ENCODE data around the gene ZNF423. TPM values are rescaled to one million over a fixed set of nuclear protein-coding genes. Genes with fewer than 3 reads are reported as not detected.

Gene ZNF423
- polyA plus RNA-seq, 1 of the 3 experiments (the other 2 are of a cell fraction) = 1.2 TPM

DNA sequence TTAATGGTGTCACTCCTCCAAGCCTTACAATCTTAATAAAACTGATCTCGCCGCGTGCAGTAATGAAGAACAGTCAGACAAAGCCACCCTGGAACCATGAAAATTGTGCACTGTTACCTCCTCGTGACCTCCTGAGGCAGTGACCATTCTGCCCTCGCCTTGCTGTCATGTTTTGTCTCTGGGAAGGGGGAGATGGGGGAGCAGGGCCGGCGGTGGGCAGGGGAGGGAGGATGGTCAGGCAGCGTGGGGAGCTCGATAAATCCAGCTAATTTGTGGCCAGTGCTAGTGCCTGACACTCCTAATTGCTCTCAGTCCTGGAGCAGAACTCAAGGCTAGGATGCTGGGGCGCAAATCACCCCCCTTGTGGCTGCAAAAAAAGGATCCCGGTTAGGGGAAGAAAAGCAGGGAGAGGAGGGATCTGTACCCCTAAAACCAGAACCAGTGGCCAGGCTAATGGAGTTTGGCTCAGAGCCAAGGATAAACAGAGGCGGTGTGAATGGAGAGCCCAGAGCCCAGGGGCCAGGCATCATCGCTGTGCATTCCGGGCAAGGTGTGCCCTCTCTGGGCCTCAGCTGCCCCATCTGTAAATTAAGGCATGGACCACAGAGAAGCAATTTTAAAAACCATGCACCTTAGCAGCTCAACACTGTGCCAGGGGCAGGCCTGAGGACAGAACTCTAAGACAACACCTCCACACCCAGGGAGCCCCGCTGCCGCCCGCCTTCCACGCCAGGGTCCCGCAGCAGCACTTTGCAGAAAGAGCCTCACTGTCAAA is 113.3 kb downstream of the ZNF423 start (continued):
- TF ChIP-seq, protein P1, sequence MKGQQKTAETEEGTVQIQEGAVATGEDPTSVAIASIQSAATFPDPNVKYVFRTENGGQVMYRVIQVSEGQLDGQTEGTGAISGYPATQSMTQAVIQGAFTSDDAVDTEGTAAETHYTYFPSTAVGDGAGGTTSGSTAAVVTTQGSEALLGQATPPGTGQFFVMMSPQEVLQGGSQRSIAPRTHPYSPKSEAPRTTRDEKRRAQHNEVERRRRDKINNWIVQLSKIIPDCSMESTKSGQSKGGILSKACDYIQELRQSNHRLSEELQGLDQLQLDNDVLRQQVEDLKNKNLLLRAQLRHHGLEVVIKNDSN (IDR thresholded peaks at IDR 0.05; ENCODE audit: borderline replicate concordance, low read depth) = no peak
- TF ChIP-seq FOSL2 (IDR thresholded peaks at IDR 0.05; ENCODE audit: borderline replicate concordance, low read depth) (no peak), SMC3 (IDR thresholded peaks at IDR 0.05; ENCODE audit: low read depth, low read length) (no peak), CHD2 (IDR thresholded peaks at IDR 0.05; ENCODE audit: low read length, partially characterized antibody) (no peak)

DNA sequence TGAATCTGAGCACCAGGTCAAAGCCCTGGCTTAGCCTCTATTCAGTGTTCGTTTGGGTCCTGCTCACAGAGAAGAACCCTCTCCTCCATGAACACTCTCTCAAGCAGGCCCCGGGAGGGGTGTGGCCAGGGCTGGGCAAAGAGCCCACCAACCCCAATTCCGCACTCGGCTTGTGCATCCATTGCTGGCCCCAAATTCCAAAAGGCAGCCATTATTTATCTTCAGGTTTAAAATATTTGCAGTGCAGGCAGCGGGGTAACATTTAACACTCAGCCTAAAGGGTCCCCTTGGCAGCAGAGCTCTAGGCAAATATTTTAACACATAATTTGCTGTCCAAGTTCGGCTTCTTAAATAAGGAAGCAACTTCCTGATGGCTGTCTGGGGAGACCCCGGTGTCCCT is 115.7 kb downstream of the ZNF423 start:
- no peaks in the 10 kb centered on the region for H3K36me3 ChIP-seq (replicated peaks in 1 of 2; ENCODE audit: control insufficient read depth in 1 of 2, insufficient read depth in 2 of 2, low read length in 1 of 2)
- no peak overlapping the region for H3K27ac ChIP-seq (ENCODE audit: low read depth in 2 of 2, low read length in 1 of 2)
- POLR2A ChIA-PET = interaction anchor here (1.0 kb wide), 1 partner anchor 117 kb away, joined by 3 read pairs; no protein-coding TSS in a partner anchor
- no peak overlapping the region for H3K4me3 ChIP-seq (ENCODE audit: low read depth in 2 of 2, low read length in 1 of 2)
- no peaks in the 10 kb centered on the region for H3K79me2 ChIP-seq (ENCODE audit: insufficient read depth)
- CTCF ChIA-PET = interaction anchor here (1.1 to 2.7 kb wide), 2 partner anchors 10 to 117 kb away, joined by 4 to 15 read pairs; no protein-coding TSS in a partner anchor
- no peaks in the 10 kb centered on the region for H4K20me1 ChIP-seq (ENCODE audit: insufficient read depth)
- peaks cover 0 to 51% of the 10 kb centered on the region in 2 experiments; a peak in 2 of 4 replicates for H3K4me1 ChIP-seq (ENCODE audit: control insufficient read depth in 1 of 2, insufficient read depth in 2 of 2, low read depth in 1 of 2, low read length in 1 of 2)
- no peak overlapping the region for H2AFZ ChIP-seq (ENCODE audit: low read depth)
- no peak overlapping the region for H3K9ac ChIP-seq
- 50% methylated on average over 6 of the region's 7 CpGs for WGBS (ENCODE audit: low lambda C conversion rate)
- no peaks in the 10 kb centered on the region for H3K9me2 ChIP-seq
- no peaks in the 10 kb centered on the region for H3F3A ChIP-seq (replicated peaks; ENCODE audit: insufficient read depth)
- no peak for DNase-seq
- TF ChIP-seq NFIC (IDR thresholded peaks at IDR 0.05; ENCODE audit: borderline replicate concordance) (no peak), CHD2 (IDR thresholded peaks at IDR 0.05; ENCODE audit: low read length, partially characterized antibody) (no peak), FOXM1 (IDR thresholded peaks at IDR 0.05; ENCODE audit: low read depth) (no peak), SMC3 (IDR thresholded peaks at IDR 0.05; ENCODE audit: low read depth, low read length) (no peak), FOXJ3 (CRISPR knock-in tag; IDR thresholded peaks at IDR 0.05) (no peak), SIN3A (IDR thresholded peaks at IDR 0.05; ENCODE audit: borderline replicate concordance, low read depth, low read length) (no peak), MEF2A (IDR thresholded peaks at IDR 0.05; ENCODE audit: borderline replicate concordance, low read depth) (no peak)
- TF ChIP-seq, protein P1 (IDR thresholded peaks at IDR 0.05; ENCODE audit: borderline replicate concordance, low read depth) = no peak
- TF ChIP-seq, protein P2, sequence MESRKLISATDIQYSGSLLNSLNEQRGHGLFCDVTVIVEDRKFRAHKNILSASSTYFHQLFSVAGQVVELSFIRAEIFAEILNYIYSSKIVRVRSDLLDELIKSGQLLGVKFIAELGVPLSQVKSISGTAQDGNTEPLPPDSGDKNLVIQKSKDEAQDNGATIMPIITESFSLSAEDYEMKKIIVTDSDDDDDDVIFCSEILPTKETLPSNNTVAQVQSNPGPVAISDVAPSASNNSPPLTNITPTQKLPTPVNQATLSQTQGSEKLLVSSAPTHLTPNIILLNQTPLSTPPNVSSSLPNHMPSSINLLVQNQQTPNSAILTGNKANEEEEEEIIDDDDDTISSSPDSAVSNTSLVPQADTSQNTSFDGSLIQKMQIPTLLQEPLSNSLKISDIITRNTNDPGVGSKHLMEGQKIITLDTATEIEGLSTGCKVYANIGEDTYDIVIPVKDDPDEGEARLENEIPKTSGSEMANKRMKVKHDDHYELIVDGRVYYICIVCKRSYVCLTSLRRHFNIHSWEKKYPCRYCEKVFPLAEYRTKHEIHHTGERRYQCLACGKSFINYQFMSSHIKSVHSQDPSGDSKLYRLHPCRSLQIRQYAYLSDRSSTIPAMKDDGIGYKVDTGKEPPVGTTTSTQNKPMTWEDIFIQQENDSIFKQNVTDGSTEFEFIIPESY (IDR thresholded peaks at IDR 0.05; ENCODE audit: borderline replicate concordance, low read depth) = no peak
- TF ChIP-seq, protein P3, sequence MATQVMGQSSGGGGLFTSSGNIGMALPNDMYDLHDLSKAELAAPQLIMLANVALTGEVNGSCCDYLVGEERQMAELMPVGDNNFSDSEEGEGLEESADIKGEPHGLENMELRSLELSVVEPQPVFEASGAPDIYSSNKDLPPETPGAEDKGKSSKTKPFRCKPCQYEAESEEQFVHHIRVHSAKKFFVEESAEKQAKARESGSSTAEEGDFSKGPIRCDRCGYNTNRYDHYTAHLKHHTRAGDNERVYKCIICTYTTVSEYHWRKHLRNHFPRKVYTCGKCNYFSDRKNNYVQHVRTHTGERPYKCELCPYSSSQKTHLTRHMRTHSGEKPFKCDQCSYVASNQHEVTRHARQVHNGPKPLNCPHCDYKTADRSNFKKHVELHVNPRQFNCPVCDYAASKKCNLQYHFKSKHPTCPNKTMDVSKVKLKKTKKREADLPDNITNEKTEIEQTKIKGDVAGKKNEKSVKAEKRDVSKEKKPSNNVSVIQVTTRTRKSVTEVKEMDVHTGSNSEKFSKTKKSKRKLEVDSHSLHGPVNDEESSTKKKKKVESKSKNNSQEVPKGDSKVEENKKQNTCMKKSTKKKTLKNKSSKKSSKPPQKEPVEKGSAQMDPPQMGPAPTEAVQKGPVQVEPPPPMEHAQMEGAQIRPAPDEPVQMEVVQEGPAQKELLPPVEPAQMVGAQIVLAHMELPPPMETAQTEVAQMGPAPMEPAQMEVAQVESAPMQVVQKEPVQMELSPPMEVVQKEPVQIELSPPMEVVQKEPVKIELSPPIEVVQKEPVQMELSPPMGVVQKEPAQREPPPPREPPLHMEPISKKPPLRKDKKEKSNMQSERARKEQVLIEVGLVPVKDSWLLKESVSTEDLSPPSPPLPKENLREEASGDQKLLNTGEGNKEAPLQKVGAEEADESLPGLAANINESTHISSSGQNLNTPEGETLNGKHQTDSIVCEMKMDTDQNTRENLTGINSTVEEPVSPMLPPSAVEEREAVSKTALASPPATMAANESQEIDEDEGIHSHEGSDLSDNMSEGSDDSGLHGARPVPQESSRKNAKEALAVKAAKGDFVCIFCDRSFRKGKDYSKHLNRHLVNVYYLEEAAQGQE (IDR thresholded peaks at IDR 0.05; ENCODE audit: low read depth, low read length) = no peak
- TF ChIP-seq, protein P4, sequence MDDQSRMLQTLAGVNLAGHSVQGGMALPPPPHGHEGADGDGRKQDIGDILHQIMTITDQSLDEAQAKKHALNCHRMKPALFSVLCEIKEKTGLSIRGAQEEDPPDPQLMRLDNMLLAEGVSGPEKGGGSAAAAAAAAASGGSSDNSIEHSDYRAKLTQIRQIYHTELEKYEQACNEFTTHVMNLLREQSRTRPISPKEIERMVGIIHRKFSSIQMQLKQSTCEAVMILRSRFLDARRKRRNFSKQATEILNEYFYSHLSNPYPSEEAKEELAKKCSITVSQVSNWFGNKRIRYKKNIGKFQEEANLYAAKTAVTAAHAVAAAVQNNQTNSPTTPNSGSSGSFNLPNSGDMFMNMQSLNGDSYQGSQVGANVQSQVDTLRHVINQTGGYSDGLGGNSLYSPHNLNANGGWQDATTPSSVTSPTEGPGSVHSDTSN (IDR thresholded peaks at IDR 0.05) = no peak
- H3K9me3 ChIP-seq = no peaks in the 10 kb centered on the region
- H3K4me2 ChIP-seq = no peak overlapping the region
- H3K27me3 ChIP-seq (ENCODE audit: insufficient read depth) = no peaks in the 10 kb centered on the region
